Smooth muscle cell of the brain vasculature (primary cell): ENCODE data around the gene PLEKHM3.
"Not testable (repeated sequence)": the region's sequence is repeated elsewhere in the genome, so short reads cannot be mapped to it uniquely, and the experiment has no call there.

Experiments used
- DNase-seq: peaks from one replicate; pipeline ENCODE4 v3.0.0-alpha.2; 2012; ENCODE audit warnings: low read depth, low spot score

The PLEKHM3 gene

GRCh38 chr2:207950063-207950760, 75.1 kb downstream of the PLEKHM3 start:
- no peak for DNase-seq

GRCh38 chr2:207949245-207949644, 76.1 kb downstream of the PLEKHM3 start:
- not testable (repeated sequence) for DNase-seq

GRCh38 chr2:207944979-207945600, 80.2 kb downstream of the PLEKHM3 start:
- no peak for DNase-seq

- DNase-seq: no peak
These were observed 81.0 kb downstream of the PLEKHM3 start for GRCh38 chr2:207944334-207944733.

GRCh38 chr2:207939342-207940108, 85.8 kb downstream of the PLEKHM3 start:
- DNase-seq: no peak

- no peak for DNase-seq
These were observed 86.4 kb downstream of the PLEKHM3 start for GRCh38 chr2:207938886-207939285.

GRCh38 chr2:207938415-207938814, 86.9 kb downstream of the PLEKHM3 start:
- no peak for DNase-seq

- DNase-seq: no peak
These were observed 87.5 kb downstream of the PLEKHM3 start for GRCh38 chr2:207937823-207938222.

- DNase-seq: no peak
These were observed 88.1 kb downstream of the PLEKHM3 start for GRCh38 chr2:207937253-207937652.

- DNase-seq: no peak
These were observed 88.9 kb downstream of the PLEKHM3 start for GRCh38 chr2:207936380-207936779.

- DNase-seq: no peak
These were observed 89.3 kb downstream of the PLEKHM3 start for GRCh38 chr2:207935991-207936370.

- DNase-seq: no peak
These were observed 90.0 kb downstream of the PLEKHM3 start for GRCh38 chr2:207935121-207935990.

GRCh38 chr2:207934720-207935119, 90.6 kb downstream of the PLEKHM3 start:
- no peak for DNase-seq

GRCh38 chr2:207933396-207934065, 91.8 kb downstream of the PLEKHM3 start:
- no peak for DNase-seq

- no peak for DNase-seq
These were observed 93.2 kb downstream of the PLEKHM3 start for GRCh38 chr2:207932106-207932505.

GRCh38 chr2:207930747-207931146, 94.6 kb downstream of the PLEKHM3 start:
- no peak for DNase-seq

GRCh38 chr2:207929923-207930322, 95.4 kb downstream of the PLEKHM3 start:
- no peak for DNase-seq

- no peak for DNase-seq
These were observed 97.2 kb downstream of the PLEKHM3 start for GRCh38 chr2:207928079-207928478.

GRCh38 chr2:207926989-207927300, 98.4 kb downstream of the PLEKHM3 start:
- no peak for DNase-seq

GRCh38 chr2:207926133-207926988, 99.0 kb downstream of the PLEKHM3 start:
- peak; percentile 7 for DNase-seq
